Measurements from ENCODE around the gene SLCO2B1. TPM values are rescaled to one million over a fixed set of nuclear protein-coding genes. Genes with fewer than 3 reads are reported as not detected.

SLCO2B1 gene
- total RNA-seq, 1 experiment from 2014 or later: 0.57 TPM

GRCh38 chr11:75193711-75194110 is 42.8 kb downstream of the SLCO2B1 start:
- CTCF ChIA-PET: interaction anchor here (1.7 to 9.2 kb wide), 4 partner anchors 10 to 53 kb away, joined by 6 to 112 read pairs (median 30); no protein-coding TSS in a partner anchor
- ATAC-seq: no peak
- H3K4me1 Mint-ChIP-seq: peaks cover 11% of the 10 kb centered on the region
- DNase-seq (ENCODE audit: low spot score): no peak
- no peak for TF ChIP-seq ZNF263 (CRISPR knock-in tag; IDR thresholded peaks at IDR 0.05; ENCODE audit: low read depth)
- TF ChIP-seq, protein P1, sequence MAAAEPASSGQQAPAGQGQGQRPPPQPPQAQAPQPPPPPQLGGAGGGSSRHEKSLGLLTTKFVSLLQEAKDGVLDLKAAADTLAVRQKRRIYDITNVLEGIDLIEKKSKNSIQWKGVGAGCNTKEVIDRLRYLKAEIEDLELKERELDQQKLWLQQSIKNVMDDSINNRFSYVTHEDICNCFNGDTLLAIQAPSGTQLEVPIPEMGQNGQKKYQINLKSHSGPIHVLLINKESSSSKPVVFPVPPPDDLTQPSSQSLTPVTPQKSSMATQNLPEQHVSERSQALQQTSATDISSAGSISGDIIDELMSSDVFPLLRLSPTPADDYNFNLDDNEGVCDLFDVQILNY (CRISPR knock-in tag; IDR thresholded peaks at IDR 0.05): no peak
- TF ChIP-seq SOX15 (CRISPR knock-in tag; IDR thresholded peaks at IDR 0.05): no peak
- TF ChIP-seq ATF2 (CRISPR knock-in tag; IDR thresholded peaks at IDR 0.05; ENCODE audit: borderline replicate concordance, low read depth): no peak
- TF ChIP-seq, protein P2, sequence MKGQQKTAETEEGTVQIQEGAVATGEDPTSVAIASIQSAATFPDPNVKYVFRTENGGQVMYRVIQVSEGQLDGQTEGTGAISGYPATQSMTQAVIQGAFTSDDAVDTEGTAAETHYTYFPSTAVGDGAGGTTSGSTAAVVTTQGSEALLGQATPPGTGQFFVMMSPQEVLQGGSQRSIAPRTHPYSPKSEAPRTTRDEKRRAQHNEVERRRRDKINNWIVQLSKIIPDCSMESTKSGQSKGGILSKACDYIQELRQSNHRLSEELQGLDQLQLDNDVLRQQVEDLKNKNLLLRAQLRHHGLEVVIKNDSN (CRISPR knock-in tag; IDR thresholded peaks at IDR 0.05): no peak
- no peak for TF ChIP-seq RELA (CRISPR knock-in tag; IDR thresholded peaks at IDR 0.05; ENCODE audit: borderline replicate concordance)
- TF ChIP-seq TCF7 (CRISPR knock-in tag; IDR thresholded peaks at IDR 0.05; ENCODE audit: low read depth): no peak
- TF ChIP-seq ZNF317 (CRISPR knock-in tag; IDR thresholded peaks at IDR 0.05; ENCODE audit: borderline replicate concordance, low read depth): no peak
- no peak for TF ChIP-seq ATF1 (CRISPR knock-in tag; IDR thresholded peaks at IDR 0.05)
- no peak for TF ChIP-seq MXD4 (CRISPR knock-in tag; IDR thresholded peaks at IDR 0.05; ENCODE audit: borderline replicate concordance)
- TF ChIP-seq ATF6 (CRISPR knock-in tag; IDR thresholded peaks at IDR 0.05): no peak
- TF ChIP-seq GTF2I (CRISPR knock-in tag; conservative IDR thresholded peaks at IDR 0.05): no peak
- no peak for TF ChIP-seq JAZF1 (CRISPR knock-in tag; IDR thresholded peaks at IDR 0.05)
- TF ChIP-seq SP1 (CRISPR knock-in tag; conservative IDR thresholded peaks at IDR 0.05): no peak
- no peak overlapping the region for H3K4me3 Mint-ChIP-seq
- POLR2A ChIA-PET: no interaction called here
- H3K9me3 Mint-ChIP-seq: no peaks in the 10 kb centered on the region
- H3K27ac Mint-ChIP-seq: no peak overlapping the region
- H3K36me3 Mint-ChIP-seq: no peaks in the 10 kb centered on the region
- H3K27me3 Mint-ChIP-seq (ENCODE audit: low read depth): no peaks in the 10 kb centered on the region

DNA sequence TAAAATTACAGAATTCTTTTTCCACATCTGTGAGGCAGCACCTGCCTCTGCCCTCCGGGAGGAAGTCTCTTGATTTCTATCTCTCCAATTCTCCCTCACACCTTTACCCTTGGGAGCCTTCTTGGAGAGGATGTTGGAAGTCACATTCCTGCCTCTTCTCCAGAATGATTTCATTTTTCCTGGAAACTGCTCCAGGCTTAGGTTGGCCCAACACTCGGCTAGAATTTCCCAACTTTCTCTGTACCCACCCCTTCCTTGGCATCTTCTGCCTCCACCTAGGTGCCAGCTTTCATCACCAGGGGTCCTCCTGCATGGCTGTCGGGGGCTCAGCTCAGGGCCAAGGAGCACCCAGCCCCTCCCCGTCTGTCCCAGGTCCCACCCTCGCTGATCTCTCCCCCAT is 43.2 kb downstream of the SLCO2B1 start:
- H3K36me3 Mint-ChIP-seq: no peaks in the 10 kb centered on the region
- ChIA-PET POLR2A (no interaction called here), CTCF (interaction anchor here (1.7 to 9.2 kb wide), 4 partner anchors 10 to 54 kb away, joined by 6 to 112 read pairs (median 30); no protein-coding TSS in a partner anchor)
- no peak overlapping the region for H3K4me3 Mint-ChIP-seq
- peaks cover 13% of the 10 kb centered on the region for H3K4me1 Mint-ChIP-seq
- no peak for ATAC-seq
- no peaks in the 10 kb centered on the region for H3K9me3 Mint-ChIP-seq
- no peak for DNase-seq (ENCODE audit: low spot score)
- no peaks in the 10 kb centered on the region for H3K27me3 Mint-ChIP-seq (ENCODE audit: low read depth)
- H3K27ac Mint-ChIP-seq: no peak overlapping the region
- TF ChIP-seq ZBTB21 (CRISPR knock-in tag; IDR thresholded peaks at IDR 0.05; ENCODE audit: borderline replicate concordance) (no peak), ZSCAN18 (CRISPR knock-in tag; IDR thresholded peaks at IDR 0.05) (no peak), ATF1 (CRISPR knock-in tag; IDR thresholded peaks at IDR 0.05) (no peak)
- TF ChIP-seq, protein P3, sequence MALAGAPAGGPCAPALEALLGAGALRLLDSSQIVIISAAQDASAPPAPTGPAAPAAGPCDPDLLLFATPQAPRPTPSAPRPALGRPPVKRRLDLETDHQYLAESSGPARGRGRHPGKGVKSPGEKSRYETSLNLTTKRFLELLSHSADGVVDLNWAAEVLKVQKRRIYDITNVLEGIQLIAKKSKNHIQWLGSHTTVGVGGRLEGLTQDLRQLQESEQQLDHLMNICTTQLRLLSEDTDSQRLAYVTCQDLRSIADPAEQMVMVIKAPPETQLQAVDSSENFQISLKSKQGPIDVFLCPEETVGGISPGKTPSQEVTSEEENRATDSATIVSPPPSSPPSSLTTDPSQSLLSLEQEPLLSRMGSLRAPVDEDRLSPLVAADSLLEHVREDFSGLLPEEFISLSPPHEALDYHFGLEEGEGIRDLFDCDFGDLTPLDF (CRISPR knock-in tag; IDR thresholded peaks at IDR 0.05): no peak
- TF ChIP-seq, protein P4, sequence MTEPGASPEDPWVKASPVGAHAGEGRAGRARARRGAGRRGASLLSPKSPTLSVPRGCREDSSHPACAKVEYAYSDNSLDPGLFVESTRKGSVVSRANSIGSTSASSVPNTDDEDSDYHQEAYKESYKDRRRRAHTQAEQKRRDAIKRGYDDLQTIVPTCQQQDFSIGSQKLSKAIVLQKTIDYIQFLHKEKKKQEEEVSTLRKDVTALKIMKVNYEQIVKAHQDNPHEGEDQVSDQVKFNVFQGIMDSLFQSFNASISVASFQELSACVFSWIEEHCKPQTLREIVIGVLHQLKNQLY (CRISPR knock-in tag; IDR thresholded peaks at IDR 0.05): no peak
- TF ChIP-seq, protein P5, sequence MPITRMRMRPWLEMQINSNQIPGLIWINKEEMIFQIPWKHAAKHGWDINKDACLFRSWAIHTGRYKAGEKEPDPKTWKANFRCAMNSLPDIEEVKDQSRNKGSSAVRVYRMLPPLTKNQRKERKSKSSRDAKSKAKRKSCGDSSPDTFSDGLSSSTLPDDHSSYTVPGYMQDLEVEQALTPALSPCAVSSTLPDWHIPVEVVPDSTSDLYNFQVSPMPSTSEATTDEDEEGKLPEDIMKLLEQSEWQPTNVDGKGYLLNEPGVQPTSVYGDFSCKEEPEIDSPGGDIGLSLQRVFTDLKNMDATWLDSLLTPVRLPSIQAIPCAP (CRISPR knock-in tag; IDR thresholded peaks at IDR 0.05): no peak
- TF ChIP-seq, protein P1 (CRISPR knock-in tag; IDR thresholded peaks at IDR 0.05): no peak
